B cell (primary cell): ENCODE results near the gene MAP3K14. TPM values are rescaled to one million over a fixed set of nuclear protein-coding genes. Genes with fewer than 3 reads are reported as not detected.

ENCODE experiments used
- polyA plus RNA-seq: library from polyadenylated mRNA; depleted of rRNA; stranded (reverse); fragments of >200 nt; gene quantifications from 2 replicates; pipeline ENCODE4 v1.2.3, GENCODE V29; 2012
- total RNA-seq, 2 donors: library from RNA; stranded (reverse); fragments of 120-200 nt in 1 of 2; gene quantifications; 1 replicate in 1 of 2; 2 replicates in 1 of 2; pipeline versions ENCODE4 v1.2.3 to v1.2.4, GENCODE V29; 2013 to 2022

Gene MAP3K14
- total and polyA plus RNA-seq, 2 donors (not counting 1 experiment from before 2014, with no cell fraction given), result 66.1 to 84.1 TPM

Other genes starting within 250 kb of the MAP3K14 start
- gene PLCD3, start 184.5 kb downstream of the MAP3K14 start, total RNA-seq, result 2.2 and 4.1 TPM in 2 replicates
- 0.50 and 0.54 TPM in 2 replicates for gene PLCD3, start 184.5 kb downstream of the MAP3K14 start, polyA plus RNA-seq
- gene ACBD4, start 181.3 kb downstream of the MAP3K14 start, total RNA-seq, result 39.4 and 43.6 TPM in 2 replicates
- gene ACBD4, start 181.3 kb downstream of the MAP3K14 start, polyA plus RNA-seq, result 30.4 and 36.8 TPM in 2 replicates
- 48.9 and 49.6 TPM in 2 replicates for gene HEXIM1, start 168.5 kb downstream of the MAP3K14 start, total RNA-seq
- 20.6 and 23.7 TPM in 2 replicates for gene HEXIM1, start 168.5 kb downstream of the MAP3K14 start, polyA plus RNA-seq
- 7.1 and 10.0 TPM in 2 replicates for gene HEXIM2, start 155.1 kb downstream of the MAP3K14 start, total RNA-seq
- 3.7 and 4.7 TPM in 2 replicates for gene HEXIM2, start 155.1 kb downstream of the MAP3K14 start, polyA plus RNA-seq
- gene FMNL1, start 95.1 kb downstream of the MAP3K14 start, total RNA-seq, result 634 and 663 TPM in 2 replicates
- gene FMNL1, start 95.1 kb downstream of the MAP3K14 start, polyA plus RNA-seq, result 386 and 478 TPM in 2 replicates
- 0.27 and 0.52 TPM in 2 replicates for gene SPATA32, start 54.9 kb downstream of the MAP3K14 start, total RNA-seq
- gene SPATA32, start 54.9 kb downstream of the MAP3K14 start, polyA plus RNA-seq, result 0.12 and 0.26 TPM in 2 replicates
- 159 and 162 TPM in 2 replicates for gene ARHGAP27, start 115.8 kb upstream of the MAP3K14 start, total RNA-seq
- 192 and 227 TPM in 2 replicates for gene ARHGAP27, start 115.8 kb upstream of the MAP3K14 start, polyA plus RNA-seq
- 73.9 and 90.3 TPM in 2 replicates for gene PLEKHM1, start 173.7 kb upstream of the MAP3K14 start, total RNA-seq
- 26.2 and 26.7 TPM in 2 replicates for gene PLEKHM1, start 173.7 kb upstream of the MAP3K14 start, polyA plus RNA-seq